HG02884 (cell line): ENCODE data around the gene MEOX1.
"Not testable (repeated sequence)": the region's sequence is repeated elsewhere in the genome, so short reads cannot be mapped to it uniquely, and the experiment has no call there.

Source experiments
- ATAC-seq: cut with Tn5 transposase; IDR thresholded peaks from one replicate; pipeline ENCODE4 v1.9.1; 2021; ENCODE audit warnings: mild to moderate bottlenecking, moderate library complexity; ENCODE audit not compliant: unreplicated experiment

MEOX1 gene

DNA sequence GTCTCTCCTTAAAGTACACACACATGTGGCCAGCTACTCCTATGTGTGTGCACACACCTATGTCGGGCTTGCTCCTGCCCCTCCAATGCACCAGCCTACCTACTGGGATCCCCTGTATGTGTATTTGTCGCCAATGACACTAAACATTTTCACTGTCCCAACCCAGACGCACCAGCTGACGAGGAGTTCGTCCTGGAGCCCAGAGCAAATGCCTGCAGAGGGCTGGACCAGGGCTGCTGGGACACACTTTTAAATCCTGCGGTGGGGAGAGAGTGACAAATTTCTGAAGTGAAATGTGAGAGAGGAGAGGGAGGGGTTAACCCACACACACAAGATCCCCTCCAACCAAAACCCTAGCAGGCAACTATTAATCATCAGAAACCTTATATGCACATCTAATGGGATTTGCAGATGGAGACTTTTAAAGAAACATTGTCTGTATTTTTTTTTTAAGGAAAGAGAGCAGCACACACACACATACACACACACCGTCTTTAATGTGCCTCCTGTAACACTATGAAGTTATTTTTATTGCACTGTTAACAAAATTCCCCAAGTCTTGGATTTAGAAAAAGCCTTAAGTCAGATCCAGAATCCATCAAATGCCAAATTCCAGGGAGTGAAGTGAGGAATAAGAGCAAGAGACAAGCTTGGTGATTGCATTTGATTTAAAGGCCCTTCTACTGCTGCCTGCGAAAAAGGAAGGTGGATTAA lies at the start of gene MEOX1:
TSS of gene MEOX1 (minus strand) at position 224 of the 714 bp plus-strand sequence. CDS start 388 bp downstream, outside the sequence.
- ATAC-seq, result no peak

- no peak for ATAC-seq
Measured at GRCh38 chr17:43710101-43710500, 48.4 kb upstream of the MEOX1 start.

DNA sequence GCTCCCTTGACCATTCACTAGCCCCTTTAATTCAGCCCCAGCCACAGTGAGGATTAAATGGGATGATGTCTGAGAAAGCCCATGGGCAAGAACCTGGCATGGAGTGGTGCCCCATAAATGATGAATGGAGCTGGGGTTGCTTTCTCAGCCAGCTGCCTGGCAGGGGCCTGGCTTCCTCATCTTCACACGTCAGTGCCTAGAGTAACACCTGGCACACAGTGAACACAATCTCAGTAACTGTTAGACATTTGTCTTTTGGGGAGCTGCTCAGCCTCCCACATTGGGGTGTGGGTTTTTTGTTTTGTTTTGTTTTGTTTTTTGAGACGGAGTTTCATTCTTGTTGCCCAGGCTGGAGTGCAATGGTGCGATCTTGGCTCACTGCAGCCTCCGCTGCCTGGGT lies 47.5 kb upstream of the MEOX1 start:
- no peak for ATAC-seq

GRCh38 chr17:43707184-43707583 lies 45.5 kb upstream of the MEOX1 start:
- ATAC-seq, result no peak

DNA sequence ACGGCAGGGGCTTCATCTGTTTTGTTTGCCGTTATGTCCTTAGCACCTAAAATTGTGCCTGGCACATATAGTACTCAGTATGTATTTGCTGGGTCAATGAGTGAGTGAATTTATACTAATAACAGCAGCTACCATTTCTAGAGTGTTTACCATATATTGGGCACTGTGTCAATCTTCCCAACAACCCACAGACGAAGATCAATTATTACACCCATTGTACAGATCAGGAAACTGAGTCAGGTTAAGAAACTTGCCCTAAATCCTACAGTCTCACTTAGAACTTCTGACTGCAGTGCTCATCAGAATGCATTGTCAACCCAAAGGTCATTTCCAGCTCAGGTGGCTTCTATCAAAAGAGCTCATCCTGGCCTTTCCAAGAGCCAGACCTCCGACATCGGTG lies 44.5 kb upstream of the MEOX1 start:
- ATAC-seq, result no peak

DNA sequence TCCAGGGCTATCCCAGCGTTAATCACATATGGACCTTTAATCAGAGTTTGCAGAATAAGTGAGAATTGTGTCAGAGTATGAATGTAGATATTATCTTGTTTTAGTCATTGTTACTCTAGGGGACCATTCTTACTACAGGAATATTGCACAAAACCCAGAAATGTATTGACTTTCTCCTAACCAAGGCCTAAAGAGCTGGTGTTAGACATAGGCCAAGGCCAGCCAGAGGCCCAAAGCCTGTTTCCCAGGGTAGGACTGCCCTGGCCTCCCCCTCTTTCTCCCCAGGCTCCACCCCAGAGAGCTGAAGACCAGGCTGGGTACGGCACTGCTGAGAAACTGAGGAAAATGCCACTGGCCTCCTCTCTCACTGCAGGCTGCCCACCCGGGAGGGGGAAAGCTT lies 41.9 kb upstream of the MEOX1 start:
- ATAC-seq, result no peak

- no peak for ATAC-seq
Measured at GRCh38 chr17:43702637-43703036, 40.9 kb upstream of the MEOX1 start.

GRCh38 chr17:43701318-43701743 lies 39.6 kb upstream of the MEOX1 start:
- ATAC-seq, result no peak

- no peak for ATAC-seq
Measured at GRCh38 chr17:43699438-43699756, 37.7 kb upstream of the MEOX1 start.

GRCh38 chr17:43698678-43699437 lies 37.1 kb upstream of the MEOX1 start:
- ATAC-seq, result no peak

DNA sequence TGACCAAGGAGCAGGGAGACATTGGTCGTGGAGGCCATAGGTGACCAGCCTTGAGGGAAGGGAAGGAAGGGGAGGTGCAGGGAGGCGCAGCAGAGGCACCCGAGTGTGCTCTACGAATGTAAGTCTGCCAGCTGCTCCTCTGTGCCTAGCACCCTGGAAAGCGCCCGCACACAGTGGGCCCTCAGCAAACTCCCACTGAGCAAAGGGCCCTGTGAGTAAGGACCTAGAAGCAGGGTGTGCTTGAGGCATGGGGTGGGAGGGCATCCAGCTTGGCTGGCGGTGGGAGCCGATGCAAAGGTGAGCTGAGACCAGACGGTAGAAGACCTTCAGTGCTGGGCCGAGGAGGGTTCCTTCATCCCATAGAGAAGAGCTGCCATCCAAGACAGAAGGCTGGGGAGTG lies 36.2 kb upstream of the MEOX1 start:
- ATAC-seq, result no peak

GRCh38 chr17:43696891-43697290 lies 35.2 kb upstream of the MEOX1 start:
- no peak for ATAC-seq

- no peak for ATAC-seq
Measured at GRCh38 chr17:43695970-43696865, 34.5 kb upstream of the MEOX1 start.

GRCh38 chr17:43694081-43694870 lies 32.6 kb upstream of the MEOX1 start:
- no peak for ATAC-seq

DNA sequence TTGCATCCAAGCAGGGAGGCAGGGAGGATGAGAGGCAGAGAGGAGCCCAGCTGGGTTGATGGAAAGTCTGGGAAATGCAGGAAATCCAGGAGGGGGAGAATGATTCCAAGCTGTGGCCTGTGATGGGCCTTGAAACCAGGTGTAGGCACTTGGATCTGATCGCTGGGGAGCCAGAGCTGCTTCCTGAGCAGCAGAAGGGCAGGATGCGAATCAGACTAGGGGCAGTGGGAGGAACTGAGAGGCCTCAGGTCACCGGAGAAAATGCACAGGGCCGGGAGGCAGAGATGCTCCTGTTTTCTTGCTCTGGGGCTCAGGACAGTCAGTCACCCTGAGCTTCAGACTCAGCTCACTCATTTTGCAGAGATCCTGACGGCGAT lies 29.6 kb upstream of the MEOX1 start:
- no peak for ATAC-seq

GRCh38 chr17:43690624-43691316 lies 29.0 kb upstream of the MEOX1 start:
- no peak for ATAC-seq

DNA sequence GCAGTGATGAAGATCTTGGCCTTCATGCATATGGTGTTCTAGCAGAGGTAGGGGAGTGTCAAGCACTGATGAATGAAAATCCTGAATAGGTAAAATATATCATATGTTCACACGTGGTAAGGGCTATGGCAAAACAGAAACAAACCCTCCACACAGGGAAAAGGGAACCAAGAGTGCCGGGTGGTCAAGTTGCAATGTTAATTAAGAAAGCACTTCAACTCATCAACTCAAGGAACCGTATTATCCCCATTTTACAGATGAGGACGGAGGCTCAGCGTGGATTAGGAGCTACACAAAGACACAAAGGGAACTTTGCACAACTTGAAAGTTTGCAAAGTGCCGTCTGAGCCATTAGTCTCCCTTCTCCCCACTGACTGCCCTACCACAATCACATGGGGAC lies 28.1 kb upstream of the MEOX1 start:
- ATAC-seq, result no peak

DNA sequence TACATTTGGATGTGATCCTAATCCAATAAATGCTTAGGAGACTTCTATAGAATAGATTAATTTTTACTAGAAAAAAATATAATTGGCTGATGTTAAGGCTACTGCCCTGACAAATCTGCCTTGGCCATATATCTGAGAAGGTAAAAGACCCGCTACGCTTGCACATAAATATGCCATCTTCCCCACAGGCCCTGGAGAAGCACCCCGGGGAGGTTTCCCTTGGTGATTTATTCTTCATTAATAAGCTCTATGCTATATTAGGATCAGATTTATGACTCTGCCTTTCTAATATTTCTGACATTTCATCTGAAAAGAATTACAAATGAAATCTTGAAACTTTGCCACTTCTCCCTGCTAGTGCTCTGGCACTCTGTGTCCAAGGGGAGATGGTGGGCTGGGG lies 27.4 kb upstream of the MEOX1 start:
- no peak for ATAC-seq

GRCh38 chr17:43686957-43687356 lies 25.2 kb upstream of the MEOX1 start:
- ATAC-seq, result not testable (repeated sequence)
